Gastrocnemius medialis (tissue), 4 donors: ENCODE results near the gene CHMP1B. TPM values are rescaled to one million over a fixed set of nuclear protein-coding genes. Genes with fewer than 3 reads are reported as not detected.

Source experiments
- ATAC-seq, 2 donors: fragments of 150-250 bp; one replicate each; pipeline ENCODE4 v1.9.1; 2016
- DNase-seq, 2 donors: peaks; one replicate each; pipeline ENCODE4 v3.0.0-alpha.2; 2019
- H3K27ac ChIP-seq, 4 donors: fragments of 200-600 bp; sonication (generic); 1 replicate in 1 of 4; 2 replicates in 3 of 4; pipeline ENCODE4 v1.5.1; 2016 to 2018; ENCODE audit warnings: mild to moderate bottlenecking in 2 of 4, moderate library complexity in 1 of 4
- H3K27me3 ChIP-seq, 3 donors: fragments of 200-600 bp; sonication (generic) in 2 of 3; 1 replicate in 1 of 3; 2 replicates in 2 of 3; pipeline versions ENCODE4 v1.5.1 to v1.6.0; 2016 to 2019; ENCODE audit warnings: mild to moderate bottlenecking in 1 of 3, moderate library complexity in 1 of 3
- H3K36me3 ChIP-seq, 2 donors: fragments of 200-600 bp; sonication (generic) in 1 of 2; one replicate each; pipeline ENCODE4 v1.5.1; 2017 to 2018
- H3K4me1 ChIP-seq, 2 donors: fragments of 200-600 bp; sonication (generic) in 1 of 2; one replicate each; pipeline ENCODE4 v1.5.1; 2016 to 2017; ENCODE audit warnings: mild to moderate bottlenecking in 2 of 2
- H3K4me3 ChIP-seq, 4 donors: fragments of 200-600 bp; sonication (generic) in 3 of 4; 1 replicate in 1 of 4; 2 replicates in 3 of 4; pipeline ENCODE4 v1.5.1; 2016 to 2019; ENCODE audit warnings: mild to moderate bottlenecking in 2 of 4
- H3K9me3 ChIP-seq, 3 donors: fragments of 200-600 bp; sonication (generic) in 2 of 3; 1 replicate in 1 of 3; 2 replicates in 2 of 3; pipeline ENCODE4 v1.5.1; 2016 to 2019
- POLR2A ChIP-seq, 2 donors: fragments of 450-650 bp; IDR thresholded peaks; one replicate each; pipeline ENCODE4 v1.6.1; 2017; ENCODE audit warnings: antibody characterized with exemption in 2 of 2, mild to moderate bottlenecking in 2 of 2, moderate library complexity in 2 of 2
- in situ Hi-C, 4 donors: fragments of 200-750 bp; cut with MboI; loops; one replicate each; pipeline versions ENCODE4 v1.15.0 to v1.8.0; 2017; ENCODE audit warnings: low sequenced_read_pairs in 4 of 4
- intact Hi-C: fragments of 100-400 bp; cut with DNase I; formaldehyde crosslinking; loops from one replicate; pipeline ENCODE4 v1.15.1; 2023; ENCODE audit warnings: low total_unique reads
- total RNA-seq, 4 donors: library from RNA; depleted of rRNA; stranded (reverse); fragments of >200 nt; gene quantifications; one replicate each; pipeline versions ENCODE4 v1.1.0 to v1.2.3, GENCODE V29; 2016
- TF ChIP-seq, protein P1 (sequence below), 5 experiments: fragments of 450-650 bp in 3 of 5; fragments of 200-600 bp in 2 of 5; sonication (generic) in 2 of 5; IDR thresholded peaks in 4 of 5; conservative IDR thresholded peaks in 1 of 5; 1 replicate in 4 of 5; 2 replicates in 1 of 5; pipeline ENCODE4 v1.5.1; 2016 to 2019; ENCODE audit warnings: antibody characterized with exemption in 5 of 5, mild to moderate bottlenecking in 3 of 5, moderate library complexity in 3 of 5

The CHMP1B gene
- total RNA-seq, 4 donors from 2014 or later: 347 to 634 (median 407) TPM

DNA sequence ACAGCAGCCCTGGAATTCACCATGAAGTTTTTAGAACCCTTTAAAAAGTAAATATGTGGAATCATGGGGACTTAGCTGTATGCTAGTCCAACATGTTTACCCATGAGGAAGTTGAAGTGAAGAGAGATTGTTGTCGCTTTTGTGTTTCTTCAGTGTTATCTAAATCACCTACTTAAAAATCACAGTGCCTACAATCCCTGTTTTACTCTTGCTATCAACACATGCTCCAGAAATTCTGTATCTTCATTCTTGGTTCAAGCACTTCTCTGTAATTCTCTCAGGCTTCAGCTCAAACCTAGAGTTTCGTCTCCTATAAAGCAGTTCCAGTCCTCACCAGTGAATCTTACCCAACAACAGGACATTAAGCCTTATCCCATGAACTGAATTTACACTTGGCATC, 30.5 kb upstream of the CHMP1B start:
- DNase-seq: no peak
- Histone ChIP-seq H3K4me3 (no peak overlapping the region), H3K36me3 (no peaks in the 10 kb centered on the region), H3K27ac (no peak overlapping the region), H3K9me3 (peaks cover 0 to 7% (median 0%) of the 10 kb centered on the region in 3 donors), H3K27me3 (no peaks in the 10 kb centered on the region), H3K4me1 (no peaks in the 10 kb centered on the region)
- TF ChIP-seq, protein P1, sequence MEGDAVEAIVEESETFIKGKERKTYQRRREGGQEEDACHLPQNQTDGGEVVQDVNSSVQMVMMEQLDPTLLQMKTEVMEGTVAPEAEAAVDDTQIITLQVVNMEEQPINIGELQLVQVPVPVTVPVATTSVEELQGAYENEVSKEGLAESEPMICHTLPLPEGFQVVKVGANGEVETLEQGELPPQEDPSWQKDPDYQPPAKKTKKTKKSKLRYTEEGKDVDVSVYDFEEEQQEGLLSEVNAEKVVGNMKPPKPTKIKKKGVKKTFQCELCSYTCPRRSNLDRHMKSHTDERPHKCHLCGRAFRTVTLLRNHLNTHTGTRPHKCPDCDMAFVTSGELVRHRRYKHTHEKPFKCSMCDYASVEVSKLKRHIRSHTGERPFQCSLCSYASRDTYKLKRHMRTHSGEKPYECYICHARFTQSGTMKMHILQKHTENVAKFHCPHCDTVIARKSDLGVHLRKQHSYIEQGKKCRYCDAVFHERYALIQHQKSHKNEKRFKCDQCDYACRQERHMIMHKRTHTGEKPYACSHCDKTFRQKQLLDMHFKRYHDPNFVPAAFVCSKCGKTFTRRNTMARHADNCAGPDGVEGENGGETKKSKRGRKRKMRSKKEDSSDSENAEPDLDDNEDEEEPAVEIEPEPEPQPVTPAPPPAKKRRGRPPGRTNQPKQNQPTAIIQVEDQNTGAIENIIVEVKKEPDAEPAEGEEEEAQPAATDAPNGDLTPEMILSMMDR (IDR thresholded peaks at IDR 0.05 in 4 of 5, conservative IDR thresholded peaks at IDR 0.05 in 1 of 5): no peak
- no peak for TF ChIP-seq POLR2A (IDR thresholded peaks at IDR 0.05)
- no peak for ATAC-seq
- intact Hi-C loops: no loop called here
- in situ Hi-C loops: no loop called here

DNA sequence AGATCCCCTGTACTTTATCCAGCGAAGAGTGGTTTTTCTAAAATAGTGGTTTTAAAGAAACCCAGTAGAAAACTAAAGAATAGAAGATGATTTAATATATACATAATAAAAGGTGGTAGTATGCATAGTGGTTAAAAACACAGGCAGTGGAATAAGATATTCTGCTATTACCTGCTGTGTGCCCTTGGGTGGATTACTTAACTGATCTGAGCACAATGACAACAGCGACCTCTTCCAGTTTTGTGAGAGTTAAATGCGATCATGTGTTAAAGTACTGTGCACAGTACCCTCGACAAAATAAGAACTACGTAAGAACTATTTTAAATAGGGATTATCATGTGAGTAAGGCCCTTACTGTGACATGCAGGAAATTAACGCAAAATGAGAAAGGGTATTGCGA, 30.0 kb upstream of the CHMP1B start:
- no peak for DNase-seq
- intact Hi-C loops: no loop called here
- Histone ChIP-seq H3K4me3 (no peak overlapping the region), H3K27ac (no peak overlapping the region), H3K9me3 (peaks cover 0 to 7% (median 0%) of the 10 kb centered on the region in 3 donors), H3K27me3 (no peaks in the 10 kb centered on the region), H3K4me1 (no peaks in the 10 kb centered on the region), H3K36me3 (no peaks in the 10 kb centered on the region)
- in situ Hi-C loops: no loop called here
- no peak for ATAC-seq
- no peak for TF ChIP-seq POLR2A (IDR thresholded peaks at IDR 0.05)
- TF ChIP-seq, protein P1 (IDR thresholded peaks at IDR 0.05 in 4 of 5, conservative IDR thresholded peaks at IDR 0.05 in 1 of 5): no peak

DNA sequence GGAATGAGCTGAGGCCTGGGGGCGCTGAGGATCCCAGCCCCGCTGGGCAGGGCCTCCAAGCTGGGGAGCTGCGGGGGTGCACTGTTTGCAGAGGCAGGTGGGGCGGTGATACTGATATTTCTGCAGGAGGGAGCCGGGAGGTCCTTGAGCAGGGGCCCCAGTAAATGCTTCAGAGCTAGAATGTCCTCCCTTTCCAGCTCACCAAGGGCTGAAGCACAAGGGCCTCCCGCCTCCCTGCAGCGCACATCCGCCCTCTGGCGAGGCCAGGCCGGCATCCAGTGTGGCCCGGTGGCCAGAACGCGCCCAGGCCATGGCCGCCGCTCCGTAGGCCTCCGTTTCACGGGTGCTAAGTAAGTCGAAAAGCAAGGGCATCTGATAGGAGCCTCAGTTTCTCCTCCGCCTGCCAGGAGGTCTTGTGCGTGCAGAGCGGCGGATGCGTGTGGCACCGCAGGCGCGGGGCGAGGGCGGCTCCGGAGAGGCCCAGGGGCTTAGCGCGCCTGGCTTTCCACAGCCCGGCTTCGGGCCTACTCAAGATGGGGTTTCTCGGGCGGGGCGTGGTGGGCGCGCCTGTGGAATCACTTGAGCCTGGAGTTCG, 29.5 kb upstream of the CHMP1B start:
- TF ChIP-seq, protein P1 (IDR thresholded peaks at IDR 0.05 in 4 of 5, conservative IDR thresholded peaks at IDR 0.05 in 1 of 5): no peak
- no peak for TF ChIP-seq POLR2A (IDR thresholded peaks at IDR 0.05)
- H3K4me1 ChIP-seq: no peaks in the 10 kb centered on the region
- no peaks in the 10 kb centered on the region for H3K27me3 ChIP-seq
- no peak overlapping the region for H3K4me3 ChIP-seq
- peaks cover 0 to 7% (median 0%) of the 10 kb centered on the region in 3 donors for H3K9me3 ChIP-seq
- no peaks in the 10 kb centered on the region for H3K36me3 ChIP-seq
- in situ Hi-C loops (no loop called here), intact Hi-C loops (no loop called here)
- no peak overlapping the region for H3K27ac ChIP-seq
- DNase-seq: no peak
- ATAC-seq: no peak

DNA sequence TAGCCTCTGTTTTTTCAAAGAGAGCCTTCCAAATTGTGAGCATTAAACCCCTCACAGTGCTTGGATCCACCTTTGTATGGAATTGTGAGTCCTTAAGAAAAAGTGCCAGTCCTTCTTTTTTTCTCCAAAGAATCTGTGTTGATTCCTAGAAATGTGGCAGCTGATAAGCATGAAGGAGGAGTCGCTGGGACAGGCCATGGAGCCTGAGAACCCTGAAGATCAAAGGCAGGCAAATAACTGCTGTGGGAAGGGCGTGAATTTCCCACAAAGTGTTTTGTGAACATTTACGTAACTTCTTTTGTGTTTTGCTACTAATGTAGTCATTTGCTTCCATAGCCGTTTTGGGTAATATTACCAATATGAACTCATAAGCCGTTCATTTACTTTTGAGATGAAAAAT, 27.7 kb upstream of the CHMP1B start:
- H3K27ac ChIP-seq: no peak overlapping the region
- no peaks in the 10 kb centered on the region for H3K27me3 ChIP-seq
- H3K9me3 ChIP-seq: peaks cover 0 to 7% (median 0%) of the 10 kb centered on the region in 3 donors
- no peak for DNase-seq
- H3K4me1 ChIP-seq: no peaks in the 10 kb centered on the region
- no peaks in the 10 kb centered on the region for H3K36me3 ChIP-seq
- TF ChIP-seq POLR2A (IDR thresholded peaks at IDR 0.05): no peak
- TF ChIP-seq, protein P1 (IDR thresholded peaks at IDR 0.05 in 4 of 5, conservative IDR thresholded peaks at IDR 0.05 in 1 of 5): no peak
- intact Hi-C loops (no loop called here), in situ Hi-C loops (no loop called here)
- H3K4me3 ChIP-seq: no peak overlapping the region
- ATAC-seq: no peak

DNA sequence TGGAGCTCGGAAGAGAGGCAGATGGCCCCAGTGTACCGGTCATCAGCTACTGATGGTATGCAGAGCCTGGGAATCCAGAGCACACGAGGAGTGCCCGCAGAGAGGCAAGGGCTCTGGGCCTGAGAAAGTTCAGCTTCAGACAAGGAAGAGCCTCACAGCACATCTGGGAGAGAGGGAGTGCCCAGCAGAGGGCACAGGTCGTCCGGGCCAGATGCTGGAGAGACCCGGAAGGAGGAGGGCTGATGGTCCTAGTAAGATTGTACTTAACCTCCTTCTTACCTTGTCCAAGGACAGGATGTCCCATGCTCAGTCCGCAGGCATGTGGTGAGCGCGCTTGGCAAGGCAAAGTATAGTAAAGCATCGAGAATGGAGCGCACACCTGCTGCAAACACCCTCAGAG, 24.4 kb upstream of the CHMP1B start:
- in situ Hi-C loops (no loop called here), intact Hi-C loops (loop anchor here (5.0 kb wide), 1 partner anchor 45 kb away; no protein-coding TSS in a partner anchor)
- no peak for ATAC-seq
- H3K9me3 ChIP-seq: no peaks in the 10 kb centered on the region
- H3K27ac ChIP-seq: no peak overlapping the region
- no peaks in the 10 kb centered on the region for H3K36me3 ChIP-seq
- TF ChIP-seq, protein P1 (IDR thresholded peaks at IDR 0.05 in 4 of 5, conservative IDR thresholded peaks at IDR 0.05 in 1 of 5): no peak
- TF ChIP-seq POLR2A (IDR thresholded peaks at IDR 0.05): no peak
- no peak for DNase-seq
- H3K27me3 ChIP-seq: no peaks in the 10 kb centered on the region
- no peak overlapping the region for H3K4me3 ChIP-seq
- no peaks in the 10 kb centered on the region for H3K4me1 ChIP-seq
